Inflammatory macrophage treated with lipopolysaccharide for 1 hour (primary cell): ENCODE results near the gene QKI.

Experiments used
- DNase-seq, 2 donors: peaks; one replicate each; pipeline ENCODE4 v3.0.0-alpha.2; 2020 to 2022

QKI gene

GRCh38 chr6:163626073-163626867 lies 211.8 kb downstream of the QKI start:
- no peak for DNase-seq

- DNase-seq: no peak
Observed at GRCh38 chr6:163627274-163628062, 212.9 kb downstream of the QKI start.
